CD4-positive, alpha-beta memory T cell (primary cell): ENCODE data around the gene CRACR2B. TPM values are rescaled to one million over a fixed set of nuclear protein-coding genes. Genes with fewer than 3 reads are reported as not detected.

Experiments
- CTCF ChIA-PET: fragments of 350-600 bp; sonication (Branson Sonifier 250); formaldehyde crosslinking; loops from one replicate; lab custom pipeline; 2021; ENCODE audit warnings: inconsistent platforms; ENCODE audit not compliant: partially characterized antibody; lab: Charles Lee
- POLR2A ChIA-PET: fragments of 350-600 bp; sonication (Branson Sonifier 250); formaldehyde crosslinking; loops from one replicate; lab custom pipeline; 2021; ENCODE audit not compliant: partially characterized antibody; lab: Charles Lee
- DNase-seq, 5 donors: peaks; one replicate each; pipeline versions ENCODE4 v3.0.0 to v3.0.0-alpha.2; 2020 to 2022; ENCODE audit warnings: mixed read lengths in 1 of 5
- H3K27ac ChIP-seq: one replicate; pipeline ENCODE4 v1.7.0; 2013; ENCODE audit warnings: low read depth, low read length
- H3K27me3 ChIP-seq: 2 replicates; pipeline ENCODE4 v1.7.0; 2013; ENCODE audit warnings: mild to moderate bottlenecking, low read length, moderate library complexity; ENCODE audit not compliant: insufficient read depth
- H3K36me3 ChIP-seq: 2 replicates; pipeline ENCODE4 v1.7.0; 2013; ENCODE audit warnings: mild to moderate bottlenecking, low read length, moderate library complexity; ENCODE audit not compliant: insufficient read depth
- H3K4me1 ChIP-seq: 2 replicates; pipeline ENCODE4 v1.7.0; 2013; ENCODE audit warnings: mild to moderate bottlenecking, low read length, moderate library complexity; ENCODE audit not compliant: insufficient read depth
- H3K4me3 ChIP-seq, 2 donors: one replicate each; pipeline ENCODE4 v1.7.0; 2013; ENCODE audit warnings: low read length in 2 of 2, mild to moderate bottlenecking in 1 of 2
- H3K9me3 ChIP-seq, 2 donors: one replicate each; pipeline ENCODE4 v1.7.0; 2013; ENCODE audit warnings: low read length in 2 of 2, control low read depth in 1 of 2; ENCODE audit not compliant: control insufficient read depth in 1 of 2
- H3K27ac Mint-ChIP-seq, 7 donors: one replicate each; pipeline ENCODE4 v1.8.0; 2020 to 2021; ENCODE audit warnings: mixed read lengths in 7 of 7, mild to moderate bottlenecking in 6 of 7, inconsistent platforms in 3 of 7, moderate library complexity in 3 of 7
- H3K27me3 Mint-ChIP-seq, 2 donors: one replicate each; pipeline ENCODE4 v1.8.0; 2020 to 2021; ENCODE audit warnings: mixed read lengths in 2 of 2
- H3K36me3 Mint-ChIP-seq, 2 donors: one replicate each; pipeline ENCODE4 v1.8.0; 2020 to 2021; ENCODE audit warnings: mixed read lengths in 2 of 2, inconsistent platforms in 1 of 2, mild to moderate bottlenecking in 1 of 2
- H3K4me1 Mint-ChIP-seq, 4 donors: one replicate each; pipeline ENCODE4 v1.8.0; 2020 to 2021; ENCODE audit warnings: mixed read lengths in 4 of 4, mild to moderate bottlenecking in 1 of 4
- H3K4me3 Mint-ChIP-seq, 8 donors: one replicate each; pipeline ENCODE4 v1.8.0; 2020 to 2021; ENCODE audit warnings: mixed read lengths in 8 of 8, mild to moderate bottlenecking in 7 of 8, moderate library complexity in 6 of 8, inconsistent platforms in 3 of 8
- H3K9me3 Mint-ChIP-seq, 8 donors: one replicate each; pipeline ENCODE4 v1.8.0; 2020 to 2021; ENCODE audit warnings: mixed read lengths in 8 of 8, mild to moderate bottlenecking in 5 of 8, inconsistent platforms in 3 of 8, moderate library complexity in 1 of 8
- intact Hi-C: fragments of 100-400 bp; cut with micrococcal nuclease; formaldehyde crosslinking; loops from one replicate; pipeline ENCODE4 v1.15.1; 2023
- polyA plus RNA-seq, 2 donors: library from polyadenylated mRNA; unstranded; fragments of 300-500 nt; fragmentation: Illumina TruSeq; gene quantifications; one replicate each; pipeline ENCODE4 v1.2.3, GENCODE V29; 2021
- total RNA-seq, 2 experiments: library from RNA; stranded (reverse); gene quantifications; one replicate each; pipeline ENCODE4 v1.2.3, GENCODE V29; 2021

Gene CRACR2B
- total and polyA plus RNA-seq, 4 experiments from 2014 or later, result 0.55 TPM; not detected in 3

GRCh38 chr11:787084-787675, 40.5 kb upstream of the CRACR2B start:
- no peak for DNase-seq
- Mint-ChIP-seq H3K9me3 (no peaks in the 10 kb centered on the region), H3K27ac (no peak overlapping the region), H3K36me3 (peaks cover 0 to 6% of the 10 kb centered on the region in 2 donors), H3K27me3 (no peaks in the 10 kb centered on the region), H3K4me3 (no peak overlapping the region), H3K4me1 (peaks cover 0 to 6% (median 2%) of the 10 kb centered on the region in 4 donors)
- Histone ChIP-seq H3K4me1 (peaks cover 5% of the 10 kb centered on the region), H3K4me3 (no peak overlapping the region), H3K27ac (no peak overlapping the region), H3K36me3 (no peaks in the 10 kb centered on the region), H3K27me3 (peaks cover 4% of the 10 kb centered on the region), H3K9me3 (no peaks in the 10 kb centered on the region)
- ChIA-PET POLR2A (interaction anchor here (2.7 kb wide), 1 partner anchor 9 kb away, joined by 13 read pairs; no protein-coding TSS in a partner anchor), CTCF (no interaction called here)
- intact Hi-C loops, result no loop called here

GRCh38 chr11:788009-788640, 39.6 kb upstream of the CRACR2B start:
- DNase-seq, result no peak
- ChIA-PET CTCF (no interaction called here), POLR2A (no interaction called here)
- peaks cover 0 to 6% (median 2%) of the 10 kb centered on the region in 4 donors for H3K4me1 Mint-ChIP-seq
- no peaks in the 10 kb centered on the region for H3K9me3 Mint-ChIP-seq
- H3K36me3 ChIP-seq, result no peaks in the 10 kb centered on the region
- peaks cover 4% of the 10 kb centered on the region for H3K27me3 ChIP-seq
- no peak overlapping the region for H3K27ac ChIP-seq
- H3K27ac Mint-ChIP-seq, result peak overlapping the region in 1 of 7 donors; percentile 18
- peaks cover 5% of the 10 kb centered on the region for H3K4me1 ChIP-seq
- no peaks in the 10 kb centered on the region for H3K27me3 Mint-ChIP-seq
- H3K4me3 Mint-ChIP-seq, result no peak overlapping the region
- H3K4me3 ChIP-seq, result no peak overlapping the region
- intact Hi-C loops, result no loop called here
- peaks cover 0 to 6% of the 10 kb centered on the region in 2 donors for H3K36me3 Mint-ChIP-seq
- no peaks in the 10 kb centered on the region for H3K9me3 ChIP-seq

GRCh38 chr11:788953-789940, 38.5 kb upstream of the CRACR2B start:
- Histone ChIP-seq H3K9me3 (no peaks in the 10 kb centered on the region), H3K4me1 (peaks cover 5% of the 10 kb centered on the region), H3K27ac (no peak overlapping the region), H3K36me3 (peaks cover 6% of the 10 kb centered on the region), H3K4me3 (no peak overlapping the region), H3K27me3 (peaks cover 4% of the 10 kb centered on the region)
- Mint-ChIP-seq H3K4me1 (peaks cover 0 to 6% (median 2%) of the 10 kb centered on the region in 4 donors), H3K36me3 (peaks cover 0 to 6% of the 10 kb centered on the region in 2 donors), H3K4me3 (peak overlapping the region in 1 of 8 donors; percentile 53), H3K27me3 (no peaks in the 10 kb centered on the region), H3K27ac (no peak overlapping the region), H3K9me3 (peaks cover 0 to 1% (median 0%) of the 10 kb centered on the region in 8 donors)
- ChIA-PET POLR2A (interaction anchor here (1.5 kb wide), 1 partner anchor 15 kb away, joined by 4 read pairs; no protein-coding TSS in a partner anchor), CTCF (no interaction called here)
- no peak for DNase-seq
- intact Hi-C loops, result no loop called here

- Mint-ChIP-seq H3K36me3 (peaks cover 0 to 5% of the 10 kb centered on the region in 2 donors), H3K4me3 (peak within 1 kb of the TSS in 1 of 8 donors; percentile 53), H3K9me3 (peaks cover 0 to 1% (median 0%) of the 10 kb centered on the region in 8 donors), H3K4me1 (peaks cover under 1 to 6% (median 2%) of the 10 kb centered on the region in 4 donors), H3K27me3 (no peaks in the 10 kb centered on the region), H3K27ac (no peak within 1 kb of the TSS)
- Histone ChIP-seq H3K27ac (no peak within 1 kb of the TSS), H3K4me1 (peaks cover 10% of the 10 kb centered on the region), H3K36me3 (peaks cover 12% of the 10 kb centered on the region), H3K4me3 (no peak within 1 kb of the TSS), H3K27me3 (peaks cover 4% of the 10 kb centered on the region), H3K9me3 (no peaks in the 10 kb centered on the region)
- ChIA-PET CTCF (no interaction called here), POLR2A (interaction anchor here (1.5 kb wide), 1 partner anchor 14 kb away, joined by 4 read pairs; no protein-coding TSS in a partner anchor)
- DNase-seq, result no peak
- intact Hi-C loops, result no loop called here
Measured at GRCh38 chr11:789943-790342, 37.8 kb upstream of the CRACR2B start, which contains the start of gene CEND1. Gene CEND1, minus strand, starts transcription at chr11:790090. Its CDS starts 1,514 bp downstream, at chr11:788576.

GRCh38 chr11:790721-791564, 36.8 kb upstream of the CRACR2B start:
- no peak overlapping the region for H3K27ac ChIP-seq
- H3K4me3 ChIP-seq, result no peak overlapping the region
- no peaks in the 10 kb centered on the region for H3K9me3 ChIP-seq
- no peak for DNase-seq
- ChIA-PET CTCF (no interaction called here), POLR2A (interaction anchor here (1.5 kb wide), 1 partner anchor 13 kb away, joined by 4 read pairs; no protein-coding TSS in a partner anchor)
- Mint-ChIP-seq H3K27ac (no peak overlapping the region), H3K4me3 (peak overlapping the region in 1 of 8 donors; percentile 25), H3K9me3 (peaks cover 0 to 1% (median 0%) of the 10 kb centered on the region in 8 donors), H3K4me1 (peaks cover 2 to 5% (median 3%) of the 10 kb centered on the region in 4 donors), H3K27me3 (no peaks in the 10 kb centered on the region), H3K36me3 (peaks cover 0 to 6% of the 10 kb centered on the region in 2 donors)
- peaks cover 20% of the 10 kb centered on the region for H3K4me1 ChIP-seq
- peaks cover 12% of the 10 kb centered on the region for H3K36me3 ChIP-seq
- H3K27me3 ChIP-seq, result peaks cover 4% of the 10 kb centered on the region
- intact Hi-C loops, result no loop called here

- peaks cover 2 to 12% (median 9%) of the 10 kb centered on the region in 4 donors for H3K4me1 Mint-ChIP-seq
- CTCF ChIA-PET, result interaction anchor here (1.5 kb wide), 1 partner anchor 9 kb away, joined by 6 read pairs; no protein-coding TSS in a partner anchor
- H3K36me3 Mint-ChIP-seq, result peaks cover 0 to 9% of the 10 kb centered on the region in 2 donors
Measured at GRCh38 chr11:791658-792534, 35.8 kb upstream of the CRACR2B start.

More at GRCh38 chr11:791658-792534, 35.8 kb upstream of the CRACR2B start:
- Histone ChIP-seq H3K27me3 (peaks cover 4% of the 10 kb centered on the region), H3K27ac (no peak overlapping the region), H3K4me3 (no peak overlapping the region), H3K4me1 (peaks cover 27% of the 10 kb centered on the region), H3K9me3 (no peaks in the 10 kb centered on the region), H3K36me3 (peaks cover 12% of the 10 kb centered on the region)
- Mint-ChIP-seq H3K9me3 (peaks cover 0 to 1% (median 0%) of the 10 kb centered on the region in 8 donors), H3K4me3 (no peak overlapping the region), H3K27me3 (no peaks in the 10 kb centered on the region), H3K27ac (no peak overlapping the region)
- no peak for DNase-seq
- intact Hi-C loops, result no loop called here
- POLR2A ChIA-PET, result no interaction called here
